Activated CD4-positive, alpha-beta T cell treated with anti-CD3 and anti-CD28 coated beads, Interleukin-2, amount 50 U/mL, for 4 hours (primary cell): ENCODE results near the gene ST7.
"Not testable (repeated sequence)": the region's sequence is repeated elsewhere in the genome, so short reads cannot be mapped to it uniquely, and the experiment has no call there.

Experiments used
- DNase-seq, 2 experiments: peaks; one replicate each; pipeline ENCODE4 v3.0.0-alpha.2; 2020

The ST7 gene, protein sequence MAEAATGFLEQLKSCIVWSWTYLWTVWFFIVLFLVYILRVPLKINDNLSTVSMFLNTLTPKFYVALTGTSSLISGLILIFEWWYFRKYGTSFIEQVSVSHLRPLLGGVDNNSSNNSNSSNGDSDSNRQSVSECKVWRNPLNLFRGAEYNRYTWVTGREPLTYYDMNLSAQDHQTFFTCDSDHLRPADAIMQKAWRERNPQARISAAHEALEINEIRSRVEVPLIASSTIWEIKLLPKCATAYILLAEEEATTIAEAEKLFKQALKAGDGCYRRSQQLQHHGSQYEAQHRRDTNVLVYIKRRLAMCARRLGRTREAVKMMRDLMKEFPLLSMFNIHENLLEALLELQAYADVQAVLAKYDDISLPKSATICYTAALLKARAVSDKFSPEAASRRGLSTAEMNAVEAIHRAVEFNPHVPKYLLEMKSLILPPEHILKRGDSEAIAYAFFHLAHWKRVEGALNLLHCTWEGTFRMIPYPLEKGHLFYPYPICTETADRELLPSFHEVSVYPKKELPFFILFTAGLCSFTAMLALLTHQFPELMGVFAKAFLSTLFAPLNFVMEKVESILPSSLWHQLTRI

DNA sequence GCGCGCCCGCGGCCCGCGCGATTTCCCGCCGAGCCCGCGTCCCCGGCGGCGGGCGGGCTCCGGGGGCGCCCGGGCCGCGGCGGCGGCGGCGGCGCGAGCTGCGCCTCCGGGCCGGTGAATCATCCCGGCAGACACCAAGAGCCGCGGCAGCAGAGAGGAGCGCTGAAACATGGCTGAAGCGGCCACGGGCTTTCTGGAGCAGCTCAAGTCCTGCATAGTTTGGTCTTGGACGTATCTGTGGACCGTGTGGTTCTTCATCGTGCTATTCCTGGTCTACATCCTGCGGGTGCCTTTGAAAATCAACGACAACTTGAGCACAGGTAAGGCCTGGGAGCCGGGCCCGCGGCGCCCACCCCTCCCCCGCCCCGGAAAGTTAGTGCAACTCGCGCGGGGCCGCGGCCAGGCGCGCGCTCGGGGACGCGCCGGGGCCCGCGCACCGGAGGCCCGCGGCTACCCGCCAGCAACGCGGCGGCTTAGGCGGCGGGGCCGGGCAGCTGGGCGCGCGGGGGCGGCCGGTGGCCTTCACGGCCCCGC lies at the start of gene ST7:
TSS of gene ST7 (plus strand) at position 130 of the 534 bp plus-strand sequence. CDS start at position 170, 40 bp downstream.
- peak; percentile 62 to 65 for DNase-seq

DNA sequence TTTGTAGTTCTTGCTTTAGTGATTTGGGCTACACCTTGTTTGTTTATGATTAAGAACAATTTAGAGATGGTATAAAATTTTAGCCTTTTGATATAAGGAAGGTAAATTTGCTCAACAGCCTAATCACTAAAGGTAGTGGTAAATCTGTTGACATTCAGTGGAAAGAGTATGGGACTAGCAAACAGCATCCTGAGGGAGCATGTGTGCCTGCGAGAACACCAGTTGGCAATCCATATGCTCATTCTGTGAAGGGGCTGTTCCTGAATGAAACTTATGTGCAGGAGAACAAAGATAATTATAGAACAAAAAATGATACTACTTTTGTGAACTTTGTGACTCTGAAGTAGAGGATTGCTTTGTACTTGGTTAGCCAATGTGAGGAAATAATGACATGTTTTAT lies 46.9 kb upstream of the ST7 start:
- no peak for DNase-seq

DNA sequence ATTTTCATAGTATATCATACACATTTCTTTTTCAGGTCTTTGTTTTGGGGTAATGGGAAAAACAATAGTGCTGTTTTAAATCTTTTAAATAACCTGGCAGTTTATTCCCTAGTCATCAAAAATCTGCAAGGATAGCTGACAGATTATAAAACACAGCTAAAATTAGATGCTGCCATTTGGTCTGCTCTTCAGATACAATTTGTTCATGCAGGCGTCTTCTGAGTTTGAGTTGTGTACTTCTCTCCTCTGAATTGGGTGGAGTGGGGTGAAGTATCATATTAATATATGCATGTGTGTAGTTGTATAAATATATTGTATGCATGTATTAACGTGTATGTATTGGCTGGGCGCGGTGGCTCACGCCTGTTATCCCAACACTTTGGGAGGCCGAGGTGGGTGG lies 42.9 kb upstream of the ST7 start:
- no peak for DNase-seq

DNA sequence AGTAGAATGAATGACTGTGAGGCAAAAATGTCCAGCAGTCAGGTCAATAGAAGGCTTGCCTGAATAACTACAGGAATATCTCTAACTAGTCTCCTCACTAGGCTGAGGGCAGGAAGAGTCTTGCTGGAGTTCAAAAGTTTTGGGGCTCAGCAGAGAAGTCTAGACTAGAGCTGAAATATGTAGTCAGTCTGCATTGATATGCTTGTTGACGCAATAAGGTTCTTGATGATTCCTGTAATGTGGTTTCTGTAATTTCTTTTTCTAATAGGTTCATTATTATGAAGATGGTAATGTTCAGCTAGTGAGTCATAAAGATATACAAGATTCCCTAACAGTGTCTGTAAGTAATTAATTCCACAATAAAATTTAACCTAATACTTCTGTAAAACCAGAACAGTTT lies 41.5 kb upstream of the ST7 start:
- no peak for DNase-seq

DNA sequence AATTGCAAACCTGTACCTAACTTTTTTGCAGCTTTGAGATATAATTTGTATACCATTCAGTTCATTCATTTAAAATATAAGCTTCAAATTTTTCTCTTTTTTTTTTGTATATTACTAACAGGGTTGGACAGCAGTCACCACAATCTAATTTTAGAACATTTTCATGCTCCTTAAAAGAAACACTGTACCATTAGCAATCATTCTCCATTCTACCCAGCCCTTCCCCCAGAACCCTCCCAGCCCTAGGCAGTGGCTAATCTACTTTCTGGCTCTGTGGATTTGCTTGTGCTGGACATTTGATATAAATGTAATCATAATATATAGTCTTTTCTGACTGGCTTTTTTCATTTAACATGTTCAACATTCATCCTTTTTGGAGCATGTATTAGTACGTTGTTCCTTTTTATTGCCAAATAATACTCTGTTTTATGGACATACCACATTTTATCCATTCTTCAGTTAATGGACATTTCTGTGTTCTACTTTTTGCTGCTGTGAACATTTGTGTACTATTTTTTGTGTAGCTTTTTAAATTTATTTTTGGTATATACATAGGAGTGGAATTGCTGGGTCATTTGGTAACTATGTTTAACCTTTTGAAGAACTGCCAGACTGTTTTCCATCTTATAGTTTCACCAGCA lies 40.9 kb upstream of the ST7 start:
- DNase-seq = no peak

DNA sequence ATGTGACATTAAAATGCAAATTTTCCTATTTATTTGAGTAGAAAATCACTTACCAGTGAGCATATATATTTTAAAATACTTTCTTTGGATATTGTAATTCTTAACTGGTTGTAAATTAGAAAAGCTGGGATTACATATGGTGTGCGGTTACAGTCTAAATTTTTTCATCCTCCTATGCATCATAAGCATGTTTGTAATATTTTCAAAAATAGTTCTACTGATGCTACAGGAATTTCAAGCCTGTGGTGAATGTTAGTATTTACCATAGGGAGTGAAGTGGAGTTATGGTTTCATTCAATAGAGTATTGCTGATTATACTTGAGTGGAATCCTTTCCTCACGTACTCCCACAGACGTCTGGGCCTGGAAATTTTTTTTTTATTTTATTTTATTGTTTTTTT lies 34.6 kb upstream of the ST7 start:
- no peak for DNase-seq

DNA sequence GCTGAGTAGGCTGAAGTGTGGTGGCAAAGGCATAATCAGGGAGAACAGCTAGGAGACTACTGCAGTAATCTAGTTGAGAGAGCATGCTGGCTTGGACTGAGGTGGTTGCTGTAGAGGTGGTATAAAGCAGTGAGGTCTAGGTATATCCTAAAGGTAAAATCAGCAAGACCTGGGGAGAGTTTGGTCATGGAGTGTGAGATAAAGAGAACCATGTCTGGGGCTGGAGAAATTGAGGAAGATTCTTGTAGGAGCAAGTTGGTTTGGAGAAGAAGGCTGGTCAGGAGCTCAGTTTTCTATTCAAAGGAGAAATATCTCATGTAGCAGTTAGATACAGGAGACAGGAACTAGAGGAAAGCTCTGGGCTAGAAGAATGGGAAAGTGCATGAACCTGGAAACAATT lies 32.9 kb upstream of the ST7 start:
- no peak for DNase-seq

DNA sequence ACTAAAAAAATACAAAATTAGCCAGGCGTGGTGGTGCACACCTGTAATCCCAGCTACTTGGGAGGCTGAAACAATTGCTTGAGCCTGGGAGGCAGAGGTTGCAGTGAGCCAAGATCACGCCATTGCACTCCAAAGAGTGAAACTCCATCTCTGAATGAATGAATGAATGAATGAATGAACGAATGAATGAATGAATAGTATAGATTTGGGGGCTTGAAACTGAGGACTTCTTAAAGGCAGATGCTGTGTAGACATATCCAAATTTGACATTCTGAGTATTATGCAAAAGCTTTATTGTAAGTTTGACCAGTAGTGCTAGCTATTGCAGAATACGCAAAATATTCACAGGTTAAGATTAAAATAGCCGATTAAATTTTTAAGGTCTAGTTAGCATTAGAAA lies 30.8 kb upstream of the ST7 start:
- no peak for DNase-seq

DNA sequence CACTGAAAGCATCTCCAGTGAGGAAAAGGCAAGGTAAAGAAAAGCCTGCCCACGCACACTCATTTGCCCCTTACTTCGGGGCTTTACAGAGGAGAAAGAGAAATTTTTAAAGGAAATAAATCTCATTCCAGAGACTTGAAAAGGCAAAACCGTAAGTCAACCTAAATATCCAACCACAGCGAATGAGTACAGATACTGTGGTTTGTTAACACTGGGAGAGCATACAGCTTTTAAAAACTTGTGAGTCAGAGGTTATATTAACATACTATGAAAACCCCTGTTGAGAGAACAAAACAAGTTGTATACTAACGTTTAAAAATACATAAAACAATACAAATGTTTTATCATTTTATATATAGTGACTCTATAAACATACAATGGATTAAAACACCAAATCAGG lies 28.6 kb upstream of the ST7 start:
- no peak for DNase-seq

DNA sequence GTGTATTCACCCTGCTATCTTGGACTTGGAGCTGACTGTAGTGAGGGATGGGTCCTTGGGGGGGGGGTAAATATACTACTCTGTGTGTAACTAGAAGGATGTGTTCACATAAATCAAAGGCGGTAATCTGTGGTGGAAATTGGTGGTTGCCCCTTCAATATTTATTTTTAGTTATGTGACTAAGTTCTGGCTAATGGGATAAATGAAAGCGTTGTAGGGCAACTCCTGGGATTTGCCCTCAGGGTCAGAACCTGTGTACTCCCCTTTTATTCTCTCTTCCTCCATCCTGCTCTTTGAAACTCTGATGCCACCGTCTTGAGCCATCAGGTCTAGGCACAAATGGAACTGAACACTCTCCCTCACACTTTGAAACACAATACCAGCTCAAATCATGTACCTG lies 24.3 kb upstream of the ST7 start:
- no peak for DNase-seq

DNA sequence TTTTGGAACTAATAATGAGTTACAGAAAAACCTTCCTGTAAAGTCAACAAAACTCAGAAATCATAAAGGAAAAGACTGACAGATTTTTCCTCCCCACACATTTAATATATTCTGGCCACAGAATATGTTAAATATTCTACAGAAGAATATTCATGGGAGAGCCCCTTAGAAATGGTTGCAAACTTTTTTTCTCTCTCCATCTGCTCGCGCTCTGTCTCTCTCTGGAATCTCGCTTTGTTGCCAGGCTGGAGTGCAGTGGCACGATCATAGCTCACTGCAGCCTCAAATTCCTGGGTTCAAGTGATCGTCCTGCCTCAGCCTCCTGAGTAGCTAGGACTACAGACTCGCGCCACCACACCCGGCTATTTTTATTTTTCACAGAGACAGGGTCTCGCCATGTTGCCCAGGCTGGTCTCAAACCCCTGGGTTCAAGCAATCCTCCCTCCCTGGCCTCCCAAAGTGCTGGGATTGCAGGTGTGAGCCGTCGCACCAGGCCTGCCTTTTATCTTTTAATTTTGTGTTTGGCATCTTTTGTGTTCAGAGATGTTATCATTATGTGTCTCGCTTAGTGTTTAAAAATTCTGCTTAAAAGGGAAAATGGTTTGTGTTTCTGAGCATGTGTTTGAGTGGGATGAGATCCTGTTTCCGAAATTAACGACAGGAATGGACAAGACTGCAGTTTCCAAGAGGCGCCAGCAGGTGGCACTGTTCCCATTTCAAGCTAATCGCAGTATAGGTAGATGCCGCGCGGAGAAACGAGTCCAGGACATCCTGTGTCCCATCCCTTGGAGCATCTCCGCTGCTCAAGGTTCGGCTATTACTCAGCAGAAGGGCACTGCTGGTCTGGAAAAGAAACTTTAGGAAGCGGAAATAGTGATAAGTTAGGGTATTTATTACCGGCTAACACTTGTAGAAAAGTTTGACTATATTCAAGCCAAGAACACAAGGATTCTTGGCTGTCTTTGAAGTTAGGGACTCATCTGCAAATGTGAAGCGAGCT lies 23.1 kb upstream of the ST7 start:
- peak; percentile 67 to 73 for DNase-seq

DNA sequence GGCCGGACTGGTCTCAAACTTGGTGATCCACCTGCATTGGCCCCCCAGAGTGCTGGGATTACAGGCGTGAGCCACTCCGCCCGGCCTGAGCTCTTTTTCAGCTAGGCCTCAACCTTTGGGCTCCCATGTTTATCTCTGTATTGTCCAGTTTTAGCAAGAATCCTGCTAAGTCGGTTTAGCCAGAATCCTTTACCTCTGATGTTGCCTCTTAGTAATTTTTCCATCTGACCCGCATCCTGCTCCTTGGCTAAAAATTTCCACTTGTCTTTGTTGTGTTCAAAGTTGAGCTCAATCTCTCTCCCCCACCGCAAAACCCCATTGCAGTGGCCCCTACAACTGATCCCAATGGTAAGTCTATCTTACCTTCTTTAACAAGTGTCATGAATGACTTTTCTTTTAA lies 20.7 kb upstream of the ST7 start:
- no peak for DNase-seq

DNA sequence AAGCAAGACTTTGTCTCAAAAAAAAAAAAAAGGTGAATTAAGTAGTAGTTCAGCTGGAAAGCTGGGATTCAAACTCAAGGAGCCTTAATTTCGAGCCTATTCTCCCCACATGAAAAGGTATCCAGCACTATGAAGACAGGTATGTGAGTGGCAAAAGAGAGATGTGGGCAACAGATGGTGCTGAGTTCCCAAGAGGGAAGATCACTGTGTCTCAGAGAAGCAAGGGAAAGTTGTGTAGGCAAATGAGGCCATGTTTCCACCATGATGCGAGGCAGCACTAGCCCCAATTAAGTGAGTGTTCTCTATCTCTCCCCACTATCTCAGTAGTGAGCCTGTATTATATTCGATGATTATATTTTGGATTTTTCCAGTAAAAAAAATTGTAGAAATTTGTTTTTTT lies 19.8 kb upstream of the ST7 start:
- DNase-seq = no peak

DNA sequence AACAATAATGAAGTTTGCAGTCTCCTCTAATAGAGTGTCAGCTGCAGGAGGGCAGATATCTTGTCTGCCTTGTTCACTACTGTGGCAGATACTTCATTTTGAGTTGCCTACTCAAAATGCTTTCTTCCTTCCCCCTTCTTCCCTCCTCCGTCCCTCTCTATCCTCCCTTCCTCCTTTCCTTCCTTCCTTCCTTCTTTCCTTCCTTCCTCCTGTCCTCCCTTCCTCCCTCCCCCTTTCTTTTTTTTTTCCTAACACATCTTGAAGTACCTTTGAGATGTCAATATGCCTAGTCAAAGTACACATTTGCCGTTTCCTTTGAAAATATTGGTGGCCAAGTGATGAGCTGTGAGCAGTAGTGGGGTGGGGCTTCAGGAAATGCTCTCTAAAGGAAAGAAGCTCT lies 18.7 kb upstream of the ST7 start:
- no peak for DNase-seq

DNA sequence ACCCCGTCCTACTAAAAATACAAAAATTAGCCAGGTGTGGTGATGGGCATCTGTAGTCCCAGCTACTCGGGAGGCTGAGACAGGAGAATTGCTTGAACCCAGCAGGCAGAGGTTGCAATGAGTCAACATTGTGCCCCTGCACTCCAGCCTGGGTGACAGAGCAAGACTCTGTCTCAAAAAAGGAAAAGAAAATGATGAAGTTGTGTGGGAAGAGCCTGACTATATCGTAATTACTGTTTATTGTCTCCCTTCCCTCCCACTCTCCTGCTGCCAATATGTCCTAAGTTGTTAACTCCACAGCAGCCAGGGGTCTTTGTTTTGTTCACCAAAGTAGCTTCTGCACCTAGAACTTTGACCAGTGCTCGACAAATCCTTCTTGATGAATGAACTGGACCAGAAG lies 16.5 kb upstream of the ST7 start:
- not testable (repeated sequence) for DNase-seq

DNA sequence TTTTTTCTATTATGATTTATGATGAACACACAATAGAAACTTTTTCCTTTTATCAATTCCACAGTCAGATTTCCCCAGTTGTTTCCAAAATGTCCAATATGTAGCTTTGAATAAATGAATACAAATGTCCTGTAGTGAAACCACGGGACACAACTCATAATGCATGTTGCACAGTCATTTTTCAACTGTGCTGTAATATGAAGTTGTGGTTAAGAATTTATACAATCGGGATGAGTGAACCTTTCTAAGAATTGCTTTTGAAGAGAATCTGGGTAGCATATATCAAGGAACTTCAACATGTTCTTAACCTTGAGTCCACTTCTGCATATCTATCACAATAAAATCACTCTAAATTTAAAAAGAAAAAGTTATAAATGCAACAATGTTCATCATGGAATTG lies 14.6 kb upstream of the ST7 start:
- DNase-seq = no peak

DNA sequence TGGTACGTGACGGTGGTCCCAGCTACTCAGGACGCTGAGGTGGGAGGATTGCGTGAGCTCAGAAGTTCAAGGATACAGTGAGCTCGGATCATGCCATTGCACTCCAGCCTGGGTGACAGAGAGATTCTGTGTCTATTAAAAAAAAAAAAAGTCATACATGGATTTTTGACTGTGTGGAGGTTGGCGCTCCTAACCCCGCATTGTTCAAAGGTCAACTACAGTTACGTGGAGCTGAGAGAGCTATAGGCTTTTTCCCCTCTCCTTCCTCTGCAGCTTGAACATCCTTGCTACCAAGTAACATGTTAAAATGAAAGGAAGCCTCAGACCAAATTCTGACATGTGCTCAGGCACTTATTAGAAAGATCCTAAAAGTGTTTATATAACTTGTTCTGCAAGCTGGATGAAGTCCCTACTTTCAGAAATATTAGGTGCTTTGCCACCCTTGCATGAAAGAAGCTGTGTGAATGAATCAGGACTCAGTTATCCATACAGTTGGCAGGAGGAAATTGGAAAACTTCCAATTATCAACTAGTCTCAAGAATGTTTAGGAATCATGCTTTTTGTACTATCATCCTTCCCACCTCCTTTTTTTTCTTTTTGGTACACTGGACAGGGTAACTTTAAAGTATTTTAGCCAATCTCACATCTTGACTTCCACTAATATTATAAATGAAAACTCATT lies 12.5 kb upstream of the ST7 start:
- no peak for DNase-seq

DNA sequence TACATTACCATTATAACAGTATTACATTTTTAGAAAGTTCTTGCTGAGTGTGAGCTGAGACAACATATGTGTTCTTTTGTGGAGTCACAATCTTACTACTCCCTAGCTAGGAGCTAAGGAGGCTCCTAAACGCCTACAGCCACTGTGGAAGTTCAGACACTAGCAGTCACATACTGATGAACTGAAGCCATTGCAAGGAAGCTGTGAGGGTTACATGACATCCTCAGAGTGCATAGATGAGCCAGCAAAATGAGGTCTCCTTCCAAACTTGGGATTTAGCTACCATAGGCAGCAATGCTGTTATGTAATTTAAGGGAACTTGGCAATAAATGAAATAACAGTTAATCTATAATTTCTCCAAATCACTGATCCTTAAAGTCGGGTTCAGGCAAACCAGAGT lies 10.8 kb upstream of the ST7 start:
- DNase-seq = no peak

DNA sequence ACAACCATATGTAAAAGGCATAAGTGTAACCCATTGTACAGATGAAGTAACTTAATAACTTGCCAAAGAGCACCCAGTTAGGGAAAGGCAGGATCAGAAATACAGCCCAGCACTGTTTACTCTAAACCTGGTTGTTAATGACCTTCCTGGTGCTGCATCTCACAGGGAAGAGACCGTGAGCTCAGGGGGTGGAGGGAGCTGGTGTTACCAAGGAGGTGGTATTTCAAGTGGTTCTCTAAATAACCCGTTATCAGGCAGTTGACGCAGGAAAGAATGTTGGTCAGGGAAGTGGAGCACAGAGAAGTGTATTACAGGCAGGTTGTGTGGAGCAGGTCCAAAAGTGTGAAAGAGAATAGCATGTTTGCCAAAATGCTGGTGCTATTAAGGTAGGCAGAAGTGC lies 4.4 kb upstream of the ST7 start:
- no peak for DNase-seq

DNA sequence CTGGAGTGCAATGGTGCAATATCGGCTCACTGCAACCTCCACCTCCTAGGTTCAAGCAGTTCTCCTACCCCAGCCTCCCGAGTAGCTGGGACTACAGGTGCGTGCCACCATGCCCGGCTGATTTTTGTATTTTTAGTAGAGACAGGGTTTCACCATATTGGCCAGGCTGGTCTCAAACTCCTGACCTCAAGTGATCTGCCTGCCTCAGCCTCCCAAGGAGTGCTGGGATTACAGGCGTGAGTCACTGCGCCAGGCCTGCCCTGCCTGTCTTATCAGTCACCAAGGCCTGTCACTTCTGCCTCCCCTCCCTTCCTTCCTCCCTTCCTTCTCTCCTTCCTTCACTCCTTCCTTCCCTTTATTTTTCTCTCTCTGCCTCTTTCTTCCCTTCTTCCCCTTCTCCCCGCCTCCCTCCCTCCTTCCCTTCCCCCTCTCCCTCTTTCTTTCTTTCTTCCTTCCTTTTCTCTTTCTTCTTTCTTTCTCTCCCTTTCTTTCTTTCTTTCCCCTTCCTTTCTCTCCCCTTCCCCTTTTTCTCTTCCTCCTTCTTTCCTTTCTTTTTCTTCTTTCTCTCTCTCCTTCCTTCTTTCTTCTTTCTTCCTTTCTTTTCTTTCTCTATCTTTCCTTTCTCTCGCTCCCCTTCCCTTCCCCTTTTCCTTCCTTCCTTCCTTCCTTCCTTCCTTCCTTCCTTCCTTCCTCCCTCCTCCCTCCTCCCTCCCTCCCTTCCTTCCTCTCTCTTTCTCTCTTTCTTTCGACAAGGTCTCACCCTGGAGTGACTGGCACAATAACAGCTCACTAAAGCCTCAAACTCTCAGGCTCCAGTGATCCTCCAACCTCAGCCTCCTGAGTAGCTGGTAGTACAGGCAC lies 3.1 kb upstream of the ST7 start:
- no peak for DNase-seq

DNA sequence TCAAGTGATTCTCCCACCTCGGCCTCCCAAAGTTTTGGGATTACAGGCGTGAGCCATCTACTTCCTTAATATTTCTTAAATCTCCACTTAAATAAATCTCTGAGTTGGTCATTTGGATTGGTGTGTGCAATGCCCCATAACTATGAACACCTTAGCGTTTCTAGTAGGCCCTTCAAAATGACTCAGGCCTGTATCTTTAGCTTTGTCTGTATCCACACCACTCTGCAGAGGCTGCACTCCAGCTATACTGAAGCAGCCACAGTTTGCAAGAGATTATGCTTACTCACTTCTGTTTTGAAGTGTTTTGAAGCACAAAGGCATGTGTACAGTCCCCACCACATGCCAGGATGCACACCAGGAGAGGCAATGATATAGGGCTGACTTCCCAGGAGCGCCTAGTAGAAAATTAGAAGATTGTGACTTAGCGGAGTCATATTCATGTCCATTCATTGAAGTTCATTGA lies 2.4 kb upstream of the ST7 start:
- DNase-seq = no peak
